Measurements from ENCODE around the gene SCN2A.

DNA sequence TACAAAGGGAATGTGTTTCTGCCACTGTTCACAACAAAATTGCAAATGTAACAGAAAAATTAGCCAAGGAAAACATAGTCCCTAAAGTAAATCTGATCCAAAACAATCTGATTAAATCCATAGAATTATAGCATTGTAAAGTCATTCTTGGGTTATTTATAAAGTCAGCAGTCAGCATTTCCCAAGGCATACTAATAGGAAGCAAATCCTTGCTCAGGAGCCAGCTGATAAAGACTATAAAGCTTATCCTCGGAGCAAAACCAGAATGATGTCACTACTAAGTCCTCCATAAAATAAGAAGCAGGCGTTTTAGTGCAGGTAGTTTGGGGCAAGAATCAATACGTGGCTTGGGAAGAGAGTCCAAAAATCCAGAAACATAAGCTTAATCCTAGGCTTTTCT, 162.9 kb downstream of the SCN2A start:
- TF ChIP-seq YY1 (IDR thresholded peaks at IDR 0.05; ENCODE audit: insufficient read depth, insufficient read length), result no peak
- TF ChIP-seq ZNF274 (IDR thresholded peaks at IDR 0.05; ENCODE audit: low read depth, low read length), result no peak
- no peak for TF ChIP-seq SUZ12 (IDR thresholded peaks at IDR 0.05; ENCODE audit: extremely low read depth, insufficient read depth, insufficient read length)
